Aorta (tissue), 5 donors: ENCODE results near the gene MYOZ2. TPM values are rescaled to one million over a fixed set of nuclear protein-coding genes. Genes with fewer than 3 reads are reported as not detected.
"Not testable (repeated sequence)": the region's sequence is repeated elsewhere in the genome, so short reads cannot be mapped to it uniquely, and the experiment has no call there.

Experiments
- ATAC-seq: fragments of 200-7000 bp; cut with Tn5 transposase; one replicate; pipeline ENCODE4 v1.9.1; 2022; ENCODE audit warnings: moderate library complexity; ENCODE audit not compliant: low FRiP score
- DNase-seq, 2 donors: peaks; one replicate each; pipeline ENCODE4 v3.0.0-alpha.2; 2020
- H3K27ac ChIP-seq, 2 donors: one replicate each; pipeline ENCODE4 v1.5.1; 2013; ENCODE audit warnings: low read length in 2 of 2, mild to moderate bottlenecking in 2 of 2, moderate library complexity in 2 of 2, control low read depth in 1 of 2, inconsistent platforms in 1 of 2, low read depth in 1 of 2
- H3K27me3 ChIP-seq, 2 donors: one replicate each; pipeline ENCODE4 v1.6.1; 2013; ENCODE audit warnings: control low read depth in 1 of 2, low read length in 1 of 2, mild to moderate bottlenecking in 1 of 2, moderate library complexity in 1 of 2; ENCODE audit not compliant: insufficient read depth in 2 of 2, control insufficient read depth in 1 of 2
- H3K36me3 ChIP-seq, 2 donors: one replicate each; pipeline ENCODE4 v1.6.1; 2013; ENCODE audit warnings: control low read depth in 1 of 2, low read length in 1 of 2, mild to moderate bottlenecking in 1 of 2; ENCODE audit not compliant: insufficient read depth in 2 of 2, control insufficient read depth in 1 of 2
- H3K4me1 ChIP-seq, 2 donors: one replicate each; pipeline ENCODE4 v1.6.1; 2013; ENCODE audit warnings: low read length in 2 of 2, control low read depth in 1 of 2, mild to moderate bottlenecking in 1 of 2, moderate library complexity in 1 of 2; ENCODE audit not compliant: insufficient read depth in 2 of 2, control insufficient read depth in 1 of 2
- H3K4me3 ChIP-seq, 2 donors: one replicate each; pipeline ENCODE4 v1.5.1; 2013; ENCODE audit warnings: low read length in 2 of 2, control low read depth in 1 of 2, mild to moderate bottlenecking in 1 of 2
- H3K9me3 ChIP-seq: one replicate; pipeline ENCODE4 v1.6.1; 2013; ENCODE audit warnings: mild to moderate bottlenecking, low read length; ENCODE audit not compliant: control insufficient read depth
- WGBS, 2 donors: extraction: QIAGEN DNeasy Blood & Tissue Kit; methylation state at CpG; one replicate each; pipeline ENCODE4 v1.1.7; 2013; 5-methylcytosine and 5-hydroxymethylcytosine counted together
- intact Hi-C, 2 donors: fragments of 100-400 bp; cut with DNase I; formaldehyde crosslinking; loops; one replicate each; pipeline versions ENCODE4 v1.14.2 to v1.15.0; 2022
- polyA plus RNA-seq, 2 donors: library from polyadenylated mRNA; stranded (reverse); fragments of 200-250 nt; gene quantifications; one replicate each; pipeline ENCODE4 v1.2.3, GENCODE V29; 2013
- total RNA-seq, 2 donors: library from RNA; stranded (reverse); fragmentation: NEBNext Ultra II Directional; extraction: Animal tissue kit (Norgen Biotek cat#: 25700); gene quantifications; one replicate each; pipeline ENCODE4 v1.2.1, GENCODE V29; 2021
- donor health status: healthy with polysubstance abuse.
- donor health status: Bipolar disorder and iron deficiency.
- donor health status: DM: no; HTN: no; CAD: no.
- donor health status: DM: no; HTN: no; CAD: no.
- donor health status: DM: yes; HTN: yes; CAD: no.

The MYOZ2 gene
- total and polyA plus RNA-seq, 4 donors = 8.9 to 46.3 (median 10.7) TPM

DNA sequence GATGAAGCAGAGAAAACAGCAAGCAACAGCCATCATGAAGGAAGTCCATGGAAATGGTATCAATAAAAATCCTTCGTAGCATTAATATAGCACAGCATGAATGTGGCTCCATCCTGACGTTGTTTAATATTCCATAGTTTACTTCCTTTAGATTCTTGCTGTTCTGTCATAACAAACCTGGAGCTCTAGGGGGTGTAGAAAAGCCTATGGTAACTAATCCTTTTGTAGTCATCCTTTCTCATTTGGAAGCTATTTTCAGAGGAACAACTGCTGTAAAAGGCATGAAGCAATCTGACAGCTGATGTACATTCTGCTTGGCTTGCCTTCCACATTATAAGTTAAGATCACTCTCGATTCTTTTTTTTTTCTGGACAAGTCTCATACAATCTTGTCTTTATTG, 914 bp downstream of the MYOZ2 start:
- H3K4me1 ChIP-seq = peaks cover 3 to 14% of the 10 kb centered on the region in 2 donors
- H3K36me3 ChIP-seq = no peaks in the 10 kb centered on the region
- no peaks in the 10 kb centered on the region for H3K27me3 ChIP-seq
- ATAC-seq (no peak), DNase-seq (no peak)
- intact Hi-C loops = loop anchor here in 1 of 2 donors (5.0 to 10.0 kb wide), 2 partner anchors 34 to 152 kb away; no protein-coding TSS in a partner anchor
- WGBS, 2 donors = 39 to 67% methylated on average over 3 of the region's 3 CpGs
- H3K9me3 ChIP-seq = no peaks in the 10 kb centered on the region
- peak overlapping the region; percentile 26 to 60 for H3K4me3 ChIP-seq
- H3K27ac ChIP-seq = peak overlapping the region in 1 of 2 donors; percentile 87

- Histone ChIP-seq H3K4me1 (peaks cover 3 to 10% of the 10 kb centered on the region in 2 donors), H3K27me3 (no peaks in the 10 kb centered on the region), H3K27ac (no peak overlapping the region), H3K9me3 (no peaks in the 10 kb centered on the region), H3K36me3 (no peaks in the 10 kb centered on the region), H3K4me3 (no peak overlapping the region)
- no peak for ATAC-seq
- DNase-seq = no peak
- WGBS, 2 donors = 35 to 43% methylated on average over 2 of the region's 2 CpGs
- intact Hi-C loops = loop anchor here in 1 of 2 donors (5.0 to 10.0 kb wide), 2 partner anchors 36 to 153 kb away; no protein-coding TSS in a partner anchor
Measured at GRCh38 chr4:119138046-119138445, 2.4 kb downstream of the MYOZ2 start.

GRCh38 chr4:119139311-119139710, 3.7 kb downstream of the MYOZ2 start:
- Histone ChIP-seq H3K36me3 (no peaks in the 10 kb centered on the region), H3K4me3 (no peak overlapping the region), H3K4me1 (peaks cover 3 to 12% of the 10 kb centered on the region in 2 donors), H3K27ac (no peak overlapping the region), H3K27me3 (no peaks in the 10 kb centered on the region), H3K9me3 (no peaks in the 10 kb centered on the region)
- no peak for ATAC-seq
- intact Hi-C loops = loop anchor here in 1 of 2 donors (5.0 to 10.0 kb wide), 2 partner anchors 37 to 155 kb away; no protein-coding TSS in a partner anchor
- DNase-seq = no peak

DNA sequence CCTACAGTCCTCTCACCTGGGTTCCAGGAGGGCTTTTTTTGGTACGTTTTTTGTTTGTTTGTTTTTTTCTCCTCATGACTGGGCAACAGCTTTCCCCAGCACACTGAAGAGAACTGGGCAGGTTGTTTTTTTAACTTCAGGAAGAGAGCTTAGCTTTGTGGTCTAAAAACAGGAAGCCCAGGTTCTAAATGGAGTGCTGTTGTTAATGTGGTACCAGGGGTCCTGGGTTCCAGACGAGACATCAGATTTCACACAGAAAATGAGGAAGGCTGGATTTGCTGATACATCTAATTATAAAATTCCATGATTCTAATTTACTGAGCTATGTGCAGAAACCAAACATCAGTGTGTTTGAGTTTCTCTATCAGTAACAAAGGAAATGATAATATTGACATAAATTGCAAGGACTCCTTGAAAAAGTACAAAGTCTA, 4.2 kb downstream of the MYOZ2 start:
- intact Hi-C loops = loop anchor here in 1 of 2 donors (5.0 to 10.0 kb wide), 2 partner anchors 38 to 155 kb away; no protein-coding TSS in a partner anchor
- Histone ChIP-seq H3K9me3 (no peaks in the 10 kb centered on the region), H3K36me3 (no peaks in the 10 kb centered on the region), H3K4me1 (peaks cover 3 to 12% of the 10 kb centered on the region in 2 donors), H3K27me3 (no peaks in the 10 kb centered on the region), H3K4me3 (no peak overlapping the region), H3K27ac (peak overlapping the region in 1 of 2 donors; percentile 48)
- DNase-seq = no peak
- no peak for ATAC-seq
- WGBS, 2 donors = 13 to 24% methylated on average over 2 of the region's 2 CpGs

DNA sequence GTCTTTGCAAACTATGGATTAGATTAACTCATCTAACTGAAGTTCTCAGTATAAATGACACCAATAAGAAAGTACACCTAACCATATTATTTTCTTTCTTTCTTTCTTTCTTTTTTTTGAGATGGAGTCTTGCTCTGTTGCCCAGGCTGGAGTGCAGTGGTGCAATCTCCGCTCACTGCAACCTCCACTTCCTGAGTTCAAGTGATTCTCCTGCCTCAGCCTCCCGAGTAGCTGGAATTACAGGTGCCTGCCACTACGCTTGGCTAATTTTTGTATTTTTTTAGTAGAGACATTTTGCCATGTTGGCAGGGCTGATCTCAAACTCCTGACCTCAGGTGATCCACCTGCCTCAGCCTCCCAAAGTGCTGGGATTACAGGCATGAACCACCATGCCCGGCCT, 5.7 kb downstream of the MYOZ2 start:
- intact Hi-C loops, DNase-seq, H3K9me3 ChIP-seq, H3K36me3 ChIP-seq, H3K4me3 ChIP-seq, H3K27ac ChIP-seq, H3K4me1 ChIP-seq, ATAC-seq, H3K27me3 ChIP-seq: not testable (repeated sequence)
- 95 to 96% methylated on average over 4 of the region's 4 CpGs for WGBS, 2 donors

DNA sequence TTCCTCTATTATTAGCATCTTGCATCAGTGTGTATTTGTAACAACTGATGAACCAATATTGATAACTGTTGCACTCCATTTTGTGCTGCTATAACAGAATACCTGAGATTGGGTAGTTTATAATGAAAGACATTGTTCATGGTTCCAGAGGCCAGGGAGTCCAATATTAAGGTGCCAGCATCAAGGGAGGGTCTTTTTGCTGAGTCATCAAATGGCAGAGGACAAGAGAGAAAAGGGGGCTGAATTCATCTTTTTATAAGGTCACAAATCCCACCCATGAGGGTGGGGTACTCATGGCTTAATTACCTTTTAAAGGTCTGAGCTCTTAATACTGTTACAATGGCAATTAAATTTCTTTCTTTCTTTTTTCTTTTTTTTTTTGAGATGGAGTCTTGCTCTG, 7.2 kb downstream of the MYOZ2 start:
- no peak overlapping the region for H3K27ac ChIP-seq
- no peak for ATAC-seq
- no peak overlapping the region for H3K4me3 ChIP-seq
- H3K27me3 ChIP-seq = no peaks in the 10 kb centered on the region
- peaks cover 3 to 8% of the 10 kb centered on the region in 2 donors for H3K4me1 ChIP-seq
- H3K9me3 ChIP-seq = no peaks in the 10 kb centered on the region
- no peaks in the 10 kb centered on the region for H3K36me3 ChIP-seq
- no peak for DNase-seq
- intact Hi-C loops = no loop called here

DNA sequence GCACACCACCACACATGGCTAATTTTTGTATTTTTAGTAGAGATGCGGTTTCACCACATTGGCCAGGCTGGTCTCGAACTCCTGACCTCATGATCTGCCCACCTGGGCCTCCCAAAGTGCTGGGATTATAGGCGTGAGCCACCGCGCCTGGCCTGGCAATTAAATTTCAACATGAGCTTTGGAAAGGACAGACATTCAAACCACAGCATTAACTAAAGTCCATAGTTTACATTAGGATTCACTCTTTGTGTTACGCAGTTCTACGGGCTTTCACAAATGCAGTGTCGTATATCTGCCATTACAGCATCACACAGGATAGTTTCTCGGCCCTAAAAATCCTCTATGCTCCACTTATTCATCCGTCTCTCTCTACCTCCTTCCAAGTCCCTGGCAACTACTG, 7.7 kb downstream of the MYOZ2 start:
- ATAC-seq, H3K4me3 ChIP-seq: not testable (repeated sequence)

GRCh38 chr4:119149110-119149509, 13.5 kb downstream of the MYOZ2 start:
- WGBS, 2 donors = 44 to 53% methylated on average over 7 of the region's 7 CpGs

More for the DNA sequence above, 7.7 kb downstream of the MYOZ2 start:
- WGBS, 2 donors = 94 to 96% methylated on average over 10 of the region's 10 CpGs
- H3K27ac ChIP-seq, intact Hi-C loops, DNase-seq, H3K4me1 ChIP-seq, H3K27me3 ChIP-seq, H3K36me3 ChIP-seq, H3K9me3 ChIP-seq: not testable (repeated sequence)

DNA sequence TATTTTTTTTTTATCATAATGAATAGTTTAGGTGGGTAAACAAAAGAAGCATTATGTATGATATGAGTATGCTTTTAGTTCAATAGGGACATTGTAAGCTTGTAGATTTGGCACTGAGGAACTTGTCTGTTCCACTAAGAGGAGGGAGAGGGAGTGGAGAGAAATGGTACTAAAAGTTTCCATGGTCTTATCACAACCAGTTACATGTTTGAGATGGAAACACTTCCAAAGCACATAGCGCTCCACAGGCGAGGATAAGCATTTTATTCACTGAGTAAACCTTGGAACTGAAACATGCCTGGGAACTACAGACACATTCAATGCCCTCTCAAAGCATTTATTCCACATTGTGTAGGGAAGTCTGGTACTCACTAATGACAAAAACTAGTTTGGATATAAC, 15.5 kb downstream of the MYOZ2 start:
- no peaks in the 10 kb centered on the region for H3K4me1 ChIP-seq
- 0 to 6% methylated on average over 2 of the region's 2 CpGs for WGBS, 2 donors
- intact Hi-C loops = loop anchor here (5.0 to 10.0 kb wide), 3 partner anchors 61 to 114 kb away; partner anchors contain the start of gene USP53 (in 1 of the 2)
- H3K9me3 ChIP-seq = no peaks in the 10 kb centered on the region
- no peaks in the 10 kb centered on the region for H3K27me3 ChIP-seq
- H3K4me3 ChIP-seq = no peak overlapping the region
- peak overlapping the region in 1 of 2 donors; percentile 28 for H3K27ac ChIP-seq
- ATAC-seq = peak; percentile 76
- peaks cover 0 to 5% of the 10 kb centered on the region in 2 donors for H3K36me3 ChIP-seq
- no peak for DNase-seq

More at GRCh38 chr4:119149110-119149509, 13.5 kb downstream of the MYOZ2 start:
- H3K4me1 ChIP-seq = no peaks in the 10 kb centered on the region
- H3K27ac ChIP-seq = peak overlapping the region in 1 of 2 donors; percentile 88
- ATAC-seq (no peak), DNase-seq (no peak)
- H3K36me3 ChIP-seq = no peaks in the 10 kb centered on the region
- intact Hi-C loops = no loop called here
- H3K4me3 ChIP-seq = peak overlapping the region in 1 of 2 donors; percentile 54
- no peaks in the 10 kb centered on the region for H3K27me3 ChIP-seq
- no peaks in the 10 kb centered on the region for H3K9me3 ChIP-seq
